Endodermal cell (in vitro differentiated cells): ENCODE results near the gene ZBTB7C. TPM values are rescaled to one million over a fixed set of nuclear protein-coding genes. Genes with fewer than 3 reads are reported as not detected.

Experiments used
- DNase-seq: peaks from one replicate; pipeline ENCODE4 v3.0.0-alpha.2; 2017
- H3K27ac ChIP-seq: 2 replicates; pipeline ENCODE4 v1.5.1; 2013; ENCODE audit warnings: mild to moderate bottlenecking, low read depth, low read length, moderate library complexity
- H3K27me3 ChIP-seq: 2 replicates; pipeline ENCODE4 v1.6.1; 2013; ENCODE audit warnings: mild to moderate bottlenecking, low read length, moderate library complexity; ENCODE audit not compliant: insufficient read depth, control insufficient read depth, poor library complexity, severe bottlenecking
- H3K36me3 ChIP-seq: 2 replicates; pipeline ENCODE4 v1.7.0; 2013; ENCODE audit warnings: mild to moderate bottlenecking, low read length, moderate library complexity; ENCODE audit not compliant: control insufficient read depth, insufficient read depth
- H3K4me1 ChIP-seq: one replicate; pipeline ENCODE4 v1.7.0; 2013; ENCODE audit warnings: low read length; ENCODE audit not compliant: control insufficient read depth, insufficient read depth
- H3K4me3 ChIP-seq: 2 replicates; pipeline ENCODE4 v1.5.1; 2013; ENCODE audit warnings: mild to moderate bottlenecking, low read length, moderate library complexity
- H3K9ac ChIP-seq: 2 replicates; pipeline ENCODE4 v1.6.1; 2013; ENCODE audit warnings: mild to moderate bottlenecking, low read length, moderate library complexity; ENCODE audit not compliant: poor library complexity, severe bottlenecking; ENCODE audit errors: extremely low read depth
- H3K9me3 ChIP-seq: 2 replicates; pipeline ENCODE4 v1.6.1; 2013; ENCODE audit warnings: mild to moderate bottlenecking, low read length, moderate library complexity; ENCODE audit not compliant: control insufficient read depth
- H3K27ac Mint-ChIP-seq: 2 replicates; pipeline ENCODE4 v1.8.0; 2020; ENCODE audit warnings: mixed read lengths
- H3K27me3 Mint-ChIP-seq: 2 replicates; pipeline ENCODE4 v1.8.0; 2021; ENCODE audit warnings: mild to moderate bottlenecking, mixed read lengths; ENCODE audit not compliant: insufficient read depth
- H3K36me3 Mint-ChIP-seq: 2 replicates; pipeline ENCODE4 v1.8.0; 2020; ENCODE audit warnings: low read depth, mixed read lengths
- H3K4me1 Mint-ChIP-seq: 2 replicates; pipeline ENCODE4 v1.8.0; 2020; ENCODE audit warnings: mixed read lengths
- H3K4me3 Mint-ChIP-seq: 2 replicates; pipeline ENCODE4 v1.8.0; 2020; ENCODE audit warnings: mild to moderate bottlenecking, moderate library complexity, mixed read lengths
- H3K9me3 Mint-ChIP-seq: 2 replicates; pipeline ENCODE4 v1.8.0; 2020; ENCODE audit warnings: mild to moderate bottlenecking, mixed read lengths
- WGBS, 2 experiments: methylation state at CpG; one replicate each; pipeline versions ENCODE4 v1.1.5 to v1.1.7; 2013; ENCODE audit warnings: missing lambda C conversion rate in 2 of 2, mixed read lengths in 1 of 2; ENCODE audit not compliant: insufficient coverage in 1 of 2, insufficient read length in 1 of 2; 5-methylcytosine and 5-hydroxymethylcytosine counted together
- total RNA-seq, 2 donors: library from RNA; stranded (reverse); fragmentation: NEBNext Ultra II Directional in 1 of 2; extraction: Animal tissue kit (Norgen Biotek cat#: 25700) in 1 of 2; gene quantifications; 2 replicates in 1 of 2; 3 replicates in 1 of 2; pipeline ENCODE4 v1.2.1, GENCODE V29; 2021
- TF ChIP-seq, protein P1 (sequence below): fragments of 200-600 bp; sonication (generic); conservative IDR thresholded peaks from 2 replicates; pipeline ENCODE4 v1.5.0; 2021; ENCODE audit warnings: antibody characterized with exemption, mild to moderate bottlenecking

ZBTB7C gene
- total RNA-seq, 2 donors from 2014 or later: 0.31 to 0.62 TPM

DNA sequence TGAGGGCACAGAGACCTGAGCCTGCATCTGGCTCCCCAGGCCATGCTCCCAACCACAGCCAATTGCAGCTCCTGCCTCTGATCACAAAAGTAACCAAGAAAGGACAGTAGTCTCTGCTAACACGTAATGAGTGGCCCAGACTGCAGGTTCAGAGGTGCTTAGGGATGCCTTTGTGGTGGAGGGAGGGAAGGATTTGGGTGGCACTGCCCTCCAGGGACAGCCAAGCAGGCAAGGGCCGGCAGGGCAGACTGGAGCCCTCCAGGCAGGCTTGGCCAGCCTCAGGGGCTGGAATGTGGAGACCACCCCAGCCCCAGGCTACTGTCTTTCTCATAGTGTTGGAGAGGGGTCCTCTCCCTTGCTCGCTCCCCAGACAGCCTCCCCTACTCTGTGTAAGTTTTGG, 364.2 kb downstream of the ZBTB7C start:
- Histone ChIP-seq H3K27me3 (no peaks in the 10 kb centered on the region), H3K4me3 (no peak overlapping the region), H3K9me3 (peaks cover 6% of the 10 kb centered on the region), H3K27ac (no peak overlapping the region), H3K9ac (no peak overlapping the region), H3K4me1 (no peaks in the 10 kb centered on the region), H3K36me3 (no peaks in the 10 kb centered on the region)
- no peaks in the 10 kb centered on the region for H3K9me3 Mint-ChIP-seq
- no peak overlapping the region for H3K27ac Mint-ChIP-seq
- H3K27me3 Mint-ChIP-seq: peaks cover 12% of the 10 kb centered on the region
- H3K4me1 Mint-ChIP-seq: peaks cover 8% of the 10 kb centered on the region
- no peaks in the 10 kb centered on the region for H3K36me3 Mint-ChIP-seq
- no peak overlapping the region for H3K4me3 Mint-ChIP-seq
- TF ChIP-seq, protein P1, sequence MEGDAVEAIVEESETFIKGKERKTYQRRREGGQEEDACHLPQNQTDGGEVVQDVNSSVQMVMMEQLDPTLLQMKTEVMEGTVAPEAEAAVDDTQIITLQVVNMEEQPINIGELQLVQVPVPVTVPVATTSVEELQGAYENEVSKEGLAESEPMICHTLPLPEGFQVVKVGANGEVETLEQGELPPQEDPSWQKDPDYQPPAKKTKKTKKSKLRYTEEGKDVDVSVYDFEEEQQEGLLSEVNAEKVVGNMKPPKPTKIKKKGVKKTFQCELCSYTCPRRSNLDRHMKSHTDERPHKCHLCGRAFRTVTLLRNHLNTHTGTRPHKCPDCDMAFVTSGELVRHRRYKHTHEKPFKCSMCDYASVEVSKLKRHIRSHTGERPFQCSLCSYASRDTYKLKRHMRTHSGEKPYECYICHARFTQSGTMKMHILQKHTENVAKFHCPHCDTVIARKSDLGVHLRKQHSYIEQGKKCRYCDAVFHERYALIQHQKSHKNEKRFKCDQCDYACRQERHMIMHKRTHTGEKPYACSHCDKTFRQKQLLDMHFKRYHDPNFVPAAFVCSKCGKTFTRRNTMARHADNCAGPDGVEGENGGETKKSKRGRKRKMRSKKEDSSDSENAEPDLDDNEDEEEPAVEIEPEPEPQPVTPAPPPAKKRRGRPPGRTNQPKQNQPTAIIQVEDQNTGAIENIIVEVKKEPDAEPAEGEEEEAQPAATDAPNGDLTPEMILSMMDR: no peak
- no peak for DNase-seq
- WGBS, 2 experiments: 91% methylated on average over 2 of the region's 3 CpGs; no CpG with 5 or more reads in 1 of the 2 experiments

DNA sequence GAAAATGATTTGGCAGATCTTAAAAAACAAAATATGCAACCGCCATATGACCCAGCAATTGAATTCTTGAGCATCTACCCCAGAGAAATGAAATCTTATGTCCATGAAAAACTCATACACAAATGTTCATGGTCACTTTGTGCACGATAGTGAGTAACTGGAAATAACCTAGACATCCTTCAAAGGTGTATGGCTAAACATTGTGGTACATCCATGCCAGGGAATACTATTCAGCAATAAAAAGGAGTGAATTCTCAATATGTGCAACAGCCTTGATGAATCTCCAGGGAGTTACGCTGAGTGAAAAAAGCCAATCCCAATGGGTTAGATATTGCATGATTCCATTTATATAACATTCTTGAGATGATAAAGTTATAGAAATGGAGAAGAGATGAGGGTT, 366.0 kb downstream of the ZBTB7C start:
- DNase-seq: no peak
- Histone ChIP-seq H3K27ac (no peak overlapping the region), H3K9me3 (peaks cover 6% of the 10 kb centered on the region), H3K36me3 (no peaks in the 10 kb centered on the region), H3K9ac (no peak overlapping the region), H3K4me3 (no peak overlapping the region), H3K27me3 (no peaks in the 10 kb centered on the region), H3K4me1 (no peaks in the 10 kb centered on the region)
- TF ChIP-seq, protein P1: no peak
- Mint-ChIP-seq H3K4me1 (peaks cover 8% of the 10 kb centered on the region), H3K9me3 (no peaks in the 10 kb centered on the region), H3K36me3 (no peaks in the 10 kb centered on the region), H3K27me3 (peaks cover 12% of the 10 kb centered on the region), H3K27ac (no peak overlapping the region), H3K4me3 (no peak overlapping the region)
- WGBS, 2 experiments: 95 to 96% methylated on average over 2 to 3 of the region's 3 CpGs

DNA sequence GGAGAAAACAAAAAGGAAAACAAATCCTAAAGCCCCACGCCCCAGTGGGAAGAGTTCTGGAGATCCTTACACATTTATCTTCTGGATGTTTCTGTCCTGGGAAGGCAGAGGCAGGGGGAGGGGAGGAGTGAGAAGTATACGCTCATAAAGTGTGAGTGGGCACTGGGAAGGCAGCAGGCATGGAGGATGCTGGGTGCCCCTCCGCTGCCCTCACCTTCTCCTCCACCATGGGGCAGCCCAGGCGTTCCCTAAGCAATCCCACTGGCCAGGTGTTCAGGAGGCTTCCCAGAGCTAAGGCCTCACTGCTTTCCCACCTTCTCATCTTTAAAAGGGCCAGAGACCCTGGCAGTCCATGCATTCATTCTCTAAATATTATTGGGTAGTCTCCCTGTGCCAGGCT, 366.8 kb downstream of the ZBTB7C start:
- WGBS, 2 experiments: 96% methylated on average over 4 of the region's 4 CpGs; no CpG with 5 or more reads in 1 of the 2 experiments
- TF ChIP-seq, protein P1: no peak
- Histone ChIP-seq H3K27me3 (no peaks in the 10 kb centered on the region), H3K9me3 (peaks cover 6% of the 10 kb centered on the region), H3K36me3 (no peaks in the 10 kb centered on the region), H3K27ac (no peak overlapping the region), H3K4me3 (no peak overlapping the region), H3K4me1 (no peaks in the 10 kb centered on the region), H3K9ac (no peak overlapping the region)
- H3K4me3 Mint-ChIP-seq: no peak overlapping the region
- H3K27me3 Mint-ChIP-seq: peaks cover 9% of the 10 kb centered on the region
- no peaks in the 10 kb centered on the region for H3K36me3 Mint-ChIP-seq
- H3K27ac Mint-ChIP-seq: no peak overlapping the region
- H3K4me1 Mint-ChIP-seq: peaks cover 6% of the 10 kb centered on the region
- DNase-seq: no peak
- no peaks in the 10 kb centered on the region for H3K9me3 Mint-ChIP-seq
